Measurements from ENCODE around the gene WHRN. TPM values are rescaled to one million over a fixed set of nuclear protein-coding genes. Genes with fewer than 3 reads are reported as not detected.

Gene WHRN
- total and polyA plus RNA-seq, 2 experiments from 2014 or later, result 8.3 to 8.9 TPM

- no peak overlapping the region; the same call in 1 of the 2 replicates for H3K27ac Mint-ChIP-seq
- H3F3A ChIP-seq (replicated peaks; ENCODE audit: low read depth), result no peaks in the 10 kb centered on the region
Measured at GRCh38 chr9:114417511-114417910, 87.8 kb downstream of the WHRN start.

More at GRCh38 chr9:114417511-114417910, 87.8 kb downstream of the WHRN start:
- H3K79me2 ChIP-seq (replicated peaks; ENCODE audit: insufficient read depth), result no peaks in the 10 kb centered on the region
- H3K4me1 ChIP-seq (ENCODE audit: insufficient read depth), result 0 out of 2 replicates have a peak, but pooled peaks cover 8% of the 10 kb centered on the region
- H3K27me3 ChIP-seq (ENCODE audit: insufficient read depth), result no peaks in the 10 kb centered on the region
- H3K4me2 ChIP-seq, result no peak overlapping the region
- no peaks in the 10 kb centered on the region for H4K20me1 ChIP-seq (replicated peaks; ENCODE audit: insufficient read depth)
- no peaks in the 10 kb centered on the region for H3K9me2 ChIP-seq (ENCODE audit: insufficient read depth)
- no peak for TF ChIP-seq REST (IDR thresholded peaks at IDR 0.05; ENCODE audit: unreplicated experiment)
- TF ChIP-seq JUNB (IDR thresholded peaks at IDR 0.05; ENCODE audit: unreplicated experiment), result no peak
- no peak for TF ChIP-seq ZNF462 (CRISPR knock-in tag; IDR thresholded peaks at IDR 0.05)
- TF ChIP-seq CREB1 (CRISPR knock-in tag; IDR thresholded peaks at IDR 0.05; ENCODE audit: low read depth), result no peak
- H2AFZ ChIP-seq, result no peak overlapping the region
- DNase-seq (ENCODE audit: low spot score) (no peak), ATAC-seq (no peak)
- no peak overlapping the region for H3K27ac ChIP-seq (ENCODE audit: low read depth)
- no peak overlapping the region for H3K4me3 Mint-ChIP-seq
- H3K27me3 Mint-ChIP-seq (ENCODE audit: insufficient read depth, low read depth, poor library complexity), result peaks cover 12% of the 10 kb centered on the region
- no peak overlapping the region for H3K4me3 ChIP-seq
- peaks cover 15% of the 10 kb centered on the region for H3K4me1 Mint-ChIP-seq
- H3K9me3 Mint-ChIP-seq, result no peaks in the 10 kb centered on the region
- no peaks in the 10 kb centered on the region for H3K36me3 ChIP-seq (ENCODE audit: insufficient read depth)
- H3K36me3 Mint-ChIP-seq (ENCODE audit: low read depth), result no peaks in the 10 kb centered on the region; the same call in 2 of the 3 replicates

Data from GM23338 (cell line).